Measurements from ENCODE around the gene IQSEC1.

DNA sequence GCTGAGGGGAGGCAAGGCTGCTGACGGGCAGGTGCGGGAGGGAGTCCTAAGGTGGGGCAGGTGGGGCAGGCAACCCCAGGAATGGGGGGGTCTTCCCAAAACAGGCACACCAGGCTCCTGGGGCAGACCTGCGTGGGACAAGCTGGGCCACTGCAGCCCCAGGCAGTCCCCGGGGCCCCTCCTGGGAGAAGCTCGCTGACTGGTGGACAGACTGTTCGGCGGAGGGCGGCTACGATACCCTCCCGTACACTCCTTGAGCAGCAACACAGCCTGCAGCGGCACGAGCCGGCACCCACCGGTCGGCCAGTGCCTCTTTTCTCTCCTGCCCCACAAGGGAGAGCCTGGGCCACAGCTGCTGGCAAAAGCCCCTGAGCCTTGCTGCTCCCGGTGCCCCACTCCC, 165.9 kb downstream of the IQSEC1 start:
- TF ChIP-seq, protein P1, sequence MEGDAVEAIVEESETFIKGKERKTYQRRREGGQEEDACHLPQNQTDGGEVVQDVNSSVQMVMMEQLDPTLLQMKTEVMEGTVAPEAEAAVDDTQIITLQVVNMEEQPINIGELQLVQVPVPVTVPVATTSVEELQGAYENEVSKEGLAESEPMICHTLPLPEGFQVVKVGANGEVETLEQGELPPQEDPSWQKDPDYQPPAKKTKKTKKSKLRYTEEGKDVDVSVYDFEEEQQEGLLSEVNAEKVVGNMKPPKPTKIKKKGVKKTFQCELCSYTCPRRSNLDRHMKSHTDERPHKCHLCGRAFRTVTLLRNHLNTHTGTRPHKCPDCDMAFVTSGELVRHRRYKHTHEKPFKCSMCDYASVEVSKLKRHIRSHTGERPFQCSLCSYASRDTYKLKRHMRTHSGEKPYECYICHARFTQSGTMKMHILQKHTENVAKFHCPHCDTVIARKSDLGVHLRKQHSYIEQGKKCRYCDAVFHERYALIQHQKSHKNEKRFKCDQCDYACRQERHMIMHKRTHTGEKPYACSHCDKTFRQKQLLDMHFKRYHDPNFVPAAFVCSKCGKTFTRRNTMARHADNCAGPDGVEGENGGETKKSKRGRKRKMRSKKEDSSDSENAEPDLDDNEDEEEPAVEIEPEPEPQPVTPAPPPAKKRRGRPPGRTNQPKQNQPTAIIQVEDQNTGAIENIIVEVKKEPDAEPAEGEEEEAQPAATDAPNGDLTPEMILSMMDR (IDR thresholded peaks at IDR 0.05), result no peak
- no peak for TF ChIP-seq POLR2AphosphoS5 (IDR thresholded peaks at IDR 0.05)
- no peak for TF ChIP-seq POLR2A (IDR thresholded peaks at IDR 0.05)

Measured in sigmoid colon (tissue), 4 donors.